ENCODE results near the gene NAP1L3.

NAP1L3 gene

DNA sequence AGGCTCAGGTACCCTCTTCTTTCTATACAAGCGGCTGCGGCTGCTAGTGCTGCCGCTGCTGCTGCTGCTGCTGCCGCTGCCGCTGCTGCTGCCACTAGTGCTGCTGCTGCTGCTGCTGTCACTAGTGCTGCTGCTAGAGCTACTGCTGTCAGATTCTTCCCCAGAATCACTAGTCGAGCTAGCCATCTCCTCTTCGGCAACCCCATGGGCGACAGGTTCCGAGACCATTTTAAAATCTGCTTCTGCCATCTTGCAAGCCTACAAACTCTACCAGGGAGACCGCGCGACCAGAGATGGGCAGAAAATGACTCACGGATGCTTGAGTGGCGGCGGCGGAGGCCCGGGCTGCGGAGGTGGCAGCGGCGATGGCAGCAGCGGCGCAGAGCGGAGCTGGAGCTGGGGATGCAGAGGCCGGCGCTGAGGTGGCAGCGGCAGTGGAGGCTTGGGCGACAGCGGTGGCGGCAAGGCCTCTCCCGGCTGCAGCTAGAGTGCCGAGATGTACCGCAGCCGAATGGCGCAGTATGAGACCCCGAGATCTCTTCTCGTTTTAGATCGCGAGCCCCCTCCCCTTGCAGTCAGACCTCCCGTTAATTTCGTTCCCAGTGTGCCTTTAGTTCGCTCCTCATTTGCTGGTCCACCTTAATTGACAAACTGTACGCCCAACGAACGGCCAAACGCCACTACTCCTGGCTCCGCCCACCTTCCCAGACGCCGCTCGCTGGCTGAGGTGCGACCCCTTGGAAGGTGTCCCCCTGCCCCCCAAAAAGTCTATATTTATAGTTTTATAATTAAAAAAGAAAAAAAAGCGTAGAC, at the start of gene NAP1L3:
Gene NAP1L3 (minus strand): TSS at position 523 of the 813 bp plus-strand sequence. CDS start 274 bp downstream, at position 249.
- DNase-seq (ENCODE audit: low spot score): peak; percentile 78

- no peak for DNase-seq (ENCODE audit: low spot score)
These were observed 37.7 kb upstream of the NAP1L3 start for GRCh38 chrX:93711076-93711475.

DNA sequence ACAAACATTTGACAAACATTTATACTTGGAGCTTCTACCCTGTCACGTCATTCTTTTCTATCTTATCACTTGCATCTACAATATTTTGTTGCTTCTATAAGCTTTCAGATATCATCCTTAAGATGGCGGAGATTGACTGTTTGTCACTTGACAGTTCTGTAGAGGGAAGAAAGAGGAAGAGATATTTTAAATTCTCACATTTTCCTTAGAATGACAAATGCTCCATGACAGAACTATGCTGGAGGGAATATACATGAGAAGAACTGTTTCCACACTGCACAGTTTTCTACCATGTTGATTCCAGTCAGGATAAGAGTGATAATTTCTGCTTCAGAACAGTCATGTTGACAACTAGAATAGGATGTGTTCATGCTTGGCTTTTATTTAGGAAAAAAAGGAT, 30.3 kb upstream of the NAP1L3 start:
- no peak for DNase-seq (ENCODE audit: low spot score)

DNA sequence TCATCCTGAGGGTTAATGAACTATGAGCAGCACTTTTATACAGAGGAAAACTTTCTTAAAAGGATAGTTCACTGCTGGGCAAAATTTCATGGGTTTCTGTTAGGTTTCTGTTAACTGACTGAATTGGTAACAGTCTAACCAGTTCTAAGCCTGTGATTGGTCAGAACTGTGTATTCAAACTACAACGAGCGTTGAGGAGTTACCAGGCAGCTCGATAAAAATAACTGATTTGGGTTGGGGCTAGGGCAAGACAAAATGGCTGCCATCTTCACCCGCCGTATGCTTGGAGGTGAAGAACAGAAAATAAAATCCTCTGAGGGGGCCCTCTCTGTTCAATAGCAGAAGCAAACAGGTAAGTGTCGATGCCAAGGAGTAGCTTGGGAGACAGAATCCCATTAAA, 22.6 kb upstream of the NAP1L3 start:
- no peak for DNase-seq (ENCODE audit: low spot score)

DNA sequence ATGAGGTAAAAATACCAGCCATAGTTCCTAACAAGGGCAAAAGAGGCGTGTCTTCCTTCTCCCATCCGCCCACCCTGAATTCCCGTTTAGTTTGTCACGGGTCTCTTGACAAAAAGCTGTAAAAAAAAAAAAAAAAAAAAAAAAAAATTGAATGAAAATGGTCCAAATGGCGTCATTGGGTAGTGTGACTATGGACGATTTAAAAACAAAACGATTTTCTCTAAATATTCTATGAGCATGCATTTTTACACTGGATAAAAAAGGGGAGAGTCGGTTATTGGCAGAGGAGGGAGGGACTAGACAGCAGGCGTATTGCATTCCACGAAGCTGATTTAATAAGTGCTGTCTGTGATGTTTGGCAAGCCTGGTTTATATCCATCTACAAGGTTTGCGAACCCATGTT, 492 bp upstream of the NAP1L3 start, which contains the start of gene FAM133A:
Gene FAM133A (plus strand): TSS at position 338 of the 403 bp plus-strand sequence. CDS start 35,214 bp downstream, outside the sequence.
- no peak for DNase-seq (ENCODE audit: low spot score)

DNA sequence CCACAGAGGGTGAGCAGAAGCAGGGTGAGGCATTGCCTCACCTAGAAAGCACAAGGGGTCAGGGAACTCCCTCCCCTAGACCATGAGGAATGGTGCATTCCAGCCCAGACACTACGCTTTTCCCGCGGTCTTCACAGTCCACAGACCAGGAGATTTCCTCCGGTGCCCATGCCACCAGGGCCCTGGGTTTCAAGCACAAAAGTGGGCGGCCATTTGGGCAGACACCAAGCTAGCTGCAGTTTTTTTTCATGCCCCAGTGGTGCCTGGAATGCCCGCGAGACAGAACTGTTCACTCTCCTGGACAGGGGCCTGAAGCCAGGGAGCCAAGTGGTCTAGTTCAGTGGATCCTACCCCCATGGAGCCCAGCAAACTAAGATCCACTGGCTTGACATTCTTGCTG, 12.8 kb downstream of the NAP1L3 start:
- DNase-seq (ENCODE audit: low spot score): no peak

GRCh38 chrX:93649381-93649780, 24.0 kb downstream of the NAP1L3 start:
- no peak for DNase-seq (ENCODE audit: low spot score)

DNA sequence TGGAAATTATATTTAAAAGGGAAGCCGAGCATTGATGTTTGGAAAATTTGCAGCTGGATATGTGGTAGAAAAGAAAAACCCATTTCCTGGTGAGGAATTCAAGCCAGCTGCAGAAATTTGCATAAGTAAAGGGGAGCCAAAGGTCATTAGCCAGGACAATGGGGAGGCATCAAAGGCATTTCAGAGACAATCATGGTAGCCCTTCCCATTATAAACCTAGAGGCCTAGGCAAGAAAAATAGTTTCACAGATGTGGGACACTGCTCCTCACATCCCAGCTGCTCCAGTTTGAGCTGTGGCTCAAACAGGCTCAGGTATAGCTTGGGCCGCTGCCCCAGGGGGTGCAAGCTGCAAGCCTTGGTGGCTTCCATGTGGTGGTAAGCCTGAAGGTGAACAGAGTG, 35.8 kb downstream of the NAP1L3 start:
- DNase-seq (ENCODE audit: low spot score): no peak

Data from left forelimb (tissue), 1 donor.